PC-3 (cell line): ENCODE data around the gene KCNQ1OT1. TPM values are rescaled to one million over a fixed set of nuclear protein-coding genes. Genes with fewer than 3 reads are reported as not detected.

ENCODE experiments used
- ATAC-seq: fragments of 200-7000 bp; cut with Tn5 transposase; 2 replicates; pipeline ENCODE4 v1.9.1; 2020; ENCODE audit warnings: mild to moderate bottlenecking, moderate library complexity
- BruUV-seq: library from RNA; stranded (reverse); fragments of 400-500 nt; replicated peaks from 2 replicates; lab custom pipeline; 2021; lab: Mats Ljungman, UMichigan
- CTCF ChIA-PET: fragments of 300-600 bp; sonication (Branson Sonifier 250); formaldehyde crosslinking; loops from one replicate; lab custom pipeline; 2022; ENCODE audit warnings: antibody characterized with exemption; lab: Charles Lee
- POLR2A ChIA-PET: fragments of 300-600 bp; sonication (Branson Sonifier 250); formaldehyde crosslinking; loops from one replicate; lab custom pipeline; 2022; ENCODE audit warnings: antibody characterized with exemption; ENCODE audit not compliant: unreplicated experiment; lab: Charles Lee
- DNase-seq: peaks from one replicate; pipeline ENCODE4 v3.0.0-alpha.2; 2015
- H2AFZ ChIP-seq: fragments of 300-600 bp; sonication (generic); 2 replicates; pipeline ENCODE4 v1.6.0; 2016; ENCODE audit warnings: antibody characterized with exemption, low read length
- H3F3A ChIP-seq: fragments of 300-600 bp; sonication (generic); one replicate; pipeline ENCODE4 v1.6.0; 2017; ENCODE audit warnings: antibody characterized with exemption, low read length, control low read depth, mild to moderate bottlenecking; ENCODE audit not compliant: unreplicated experiment
- H3K27ac ChIP-seq: fragments of 300-600 bp; sonication (generic); 2 replicates; pipeline ENCODE4 v1.5.1; 2016; ENCODE audit warnings: mild to moderate bottlenecking, low read length
- H3K27me3 ChIP-seq: fragments of 300-600 bp; sonication (generic); 2 replicates; pipeline ENCODE4 v1.6.1; 2016; ENCODE audit warnings: low read length, mixed read lengths
- H3K36me3 ChIP-seq: fragments of 300-600 bp; sonication (generic); 2 replicates; pipeline ENCODE4 v1.6.1; 2016; ENCODE audit warnings: low read depth, mixed run types, low read length, mixed read lengths
- H3K4me1 ChIP-seq: fragments of 300-600 bp; sonication (generic); 2 replicates; pipeline ENCODE4 v1.5.1; 2016; ENCODE audit warnings: low read length; ENCODE audit not compliant: insufficient read depth
- H3K4me2 ChIP-seq: fragments of 300-600 bp; sonication (generic); 2 replicates; pipeline ENCODE4 v1.6.0; 2016; ENCODE audit warnings: low read length
- H3K4me3 ChIP-seq: fragments of 300-600 bp; sonication (generic); 2 replicates; pipeline ENCODE4 v1.5.1; 2016; ENCODE audit warnings: mild to moderate bottlenecking, low read length, mixed read lengths
- H3K79me2 ChIP-seq: fragments of 300-600 bp; sonication (generic); 2 replicates; pipeline ENCODE4 v1.6.1; 2017; ENCODE audit warnings: low read length, mixed read lengths
- H3K9ac ChIP-seq: fragments of 300-600 bp; sonication (generic); 2 replicates; pipeline ENCODE4 v1.6.0; 2016; ENCODE audit warnings: mild to moderate bottlenecking, low read length
- H3K9me2 ChIP-seq: fragments of 300-600 bp; sonication (generic); replicated peaks from 2 replicates; pipeline ENCODE4 v1.6.1; 2016; ENCODE audit warnings: mixed run types, low read length, mixed read lengths
- H3K9me3 ChIP-seq: fragments of 300-600 bp; sonication (generic); 2 replicates; pipeline ENCODE4 v1.6.1; 2016; ENCODE audit warnings: low read length, mixed read lengths
- H4K20me1 ChIP-seq: fragments of 300-600 bp; sonication (generic); 2 replicates; pipeline ENCODE4 v1.6.1; 2016; ENCODE audit warnings: low read length, mixed read lengths
- CTCF ChIP-seq: fragments of 300-600 bp; sonication (generic); conservative IDR thresholded peaks from 2 replicates; pipeline ENCODE4 v1.5.1; 2017; ENCODE audit warnings: antibody characterized with exemption, low read depth, mild to moderate bottlenecking, low read length
- EZH2 ChIP-seq: fragments of 300-600 bp; sonication (generic); IDR thresholded peaks from one replicate; pipeline ENCODE4 v1.6.1; 2017; ENCODE audit warnings: antibody characterized with exemption, mild to moderate bottlenecking, low read length; ENCODE audit not compliant: unreplicated experiment
- EZH2phosphoT487 ChIP-seq: fragments of 300-600 bp; sonication (generic); IDR thresholded peaks from 2 replicates; pipeline ENCODE4 v1.6.1; 2018; ENCODE audit warnings: mild to moderate bottlenecking, antibody characterized with exemption, low read length, borderline replicate concordance
- intact Hi-C: fragments of 100-400 bp; cut with micrococcal nuclease; formaldehyde crosslinking; loops from 2 replicates; pipeline ENCODE4 v1.9.0; 2023
- total RNA-seq: library from RNA; depleted of rRNA; stranded (reverse); fragments of >200 nt; gene quantifications from 2 replicates; pipeline ENCODE4 v1.2.3, GENCODE V29; 2014

KCNQ1OT1 gene
- total RNA-seq, 1 experiment from 2014 or later: 1.5 TPM

- Histone ChIP-seq H3K27me3 (no peaks in the 10 kb centered on the region), H3K4me3 (no peak overlapping the region), H3K4me2 (no peak overlapping the region), H3F3A (no peaks in the 10 kb centered on the region), H3K27ac (no peak overlapping the region), H3K79me2 (no peaks in the 10 kb centered on the region), H3K9me2 (no peaks in the 10 kb centered on the region), H3K36me3 (no peaks in the 10 kb centered on the region), H2AFZ (no peak overlapping the region), H3K9me3 (no peaks in the 10 kb centered on the region), H4K20me1 (no peaks in the 10 kb centered on the region), H3K9ac (no peak overlapping the region), H3K4me1 (peaks cover 15% of the 10 kb centered on the region)
- POLR2A ChIA-PET: no interaction called here
- CTCF ChIA-PET: no interaction called here
- no TSS peak for BruUV-seq
- intact Hi-C loops: no loop called here
- DNase-seq (no peak), ATAC-seq (no peak)
- TF ChIP-seq EZH2phosphoT487 (no peak), EZH2 (no peak), CTCF (no peak)
These were observed 43.8 kb upstream of the KCNQ1OT1 start for GRCh38 chr11:2743427-2744110.

- H3K4me1 ChIP-seq: peaks cover 19% of the 10 kb centered on the region
- H3K27ac ChIP-seq: no peak overlapping the region
- H3K4me3 ChIP-seq: no peak overlapping the region
- ChIA-PET POLR2A (no interaction called here), CTCF (no interaction called here)
- H3K79me2 ChIP-seq: no peaks in the 10 kb centered on the region
- no peaks in the 10 kb centered on the region for H3K9me3 ChIP-seq
- no peak overlapping the region for H3K9ac ChIP-seq
- H3K9me2 ChIP-seq: no peaks in the 10 kb centered on the region
- H3K36me3 ChIP-seq: no peaks in the 10 kb centered on the region
- ATAC-seq (no peak), DNase-seq (no peak)
- H2AFZ ChIP-seq: no peak overlapping the region
- no TSS peak for BruUV-seq
- no peaks in the 10 kb centered on the region for H4K20me1 ChIP-seq
- H3K27me3 ChIP-seq: no peaks in the 10 kb centered on the region
- no peak overlapping the region for H3K4me2 ChIP-seq
- no peak for TF ChIP-seq CTCF
- no peak for TF ChIP-seq EZH2phosphoT487
- TF ChIP-seq EZH2: no peak
- intact Hi-C loops: no loop called here
- no peaks in the 10 kb centered on the region for H3F3A ChIP-seq
These were observed 43.0 kb upstream of the KCNQ1OT1 start for GRCh38 chr11:2742611-2743426.

GRCh38 chr11:2742201-2742600 lies 42.4 kb upstream of the KCNQ1OT1 start:
- H4K20me1 ChIP-seq: no peaks in the 10 kb centered on the region
- peak overlapping the region; percentile 28; the same call in 1 of the 2 replicates for H3K4me2 ChIP-seq
- H3F3A ChIP-seq: no peaks in the 10 kb centered on the region
- TF ChIP-seq EZH2phosphoT487: no peak
- TF ChIP-seq EZH2: no peak
- TF ChIP-seq CTCF: no peak
- H3K9me3 ChIP-seq: no peaks in the 10 kb centered on the region
- no peak for DNase-seq
- H3K27me3 ChIP-seq: no peaks in the 10 kb centered on the region
- ChIA-PET POLR2A (no interaction called here), CTCF (no interaction called here)
- peak; percentile 17 for ATAC-seq
- intact Hi-C loops: no loop called here
- no peak overlapping the region for H3K27ac ChIP-seq
- H3K4me1 ChIP-seq: peaks cover 25% of the 10 kb centered on the region
- H3K9ac ChIP-seq: no peak overlapping the region
- H3K36me3 ChIP-seq: no peaks in the 10 kb centered on the region
- no TSS peak for BruUV-seq
- no peaks in the 10 kb centered on the region for H3K9me2 ChIP-seq
- H3K4me3 ChIP-seq: no peak overlapping the region
- H2AFZ ChIP-seq: no peak overlapping the region
- no peaks in the 10 kb centered on the region for H3K79me2 ChIP-seq
